Adrenal gland (tissue), 5 donors: ENCODE results near the gene TWNK.

Experiments
- CTCF ChIP-seq, 6 experiments: fragments of 450-650 bp in 4 of 6; fragments of 200-600 bp in 2 of 6; sonication (generic) in 1 of 6; IDR thresholded peaks; 1 replicate in 5 of 6; 2 replicates in 1 of 6; pipeline versions ENCODE4 v1.5.1 to v1.8.0; 2016 to 2021; ENCODE audit warnings: antibody characterized with exemption in 6 of 6, mild to moderate bottlenecking in 2 of 6, moderate library complexity in 1 of 6
- POLR2A ChIP-seq, 2 donors: fragments of 450-650 bp; IDR thresholded peaks; one replicate each; pipeline ENCODE4 v1.6.1; 2017; ENCODE audit warnings: antibody characterized with exemption in 2 of 2, mild to moderate bottlenecking in 2 of 2, moderate library complexity in 1 of 2
- donor health status: DM: no; HTN: no; CAD: no.

DNA sequence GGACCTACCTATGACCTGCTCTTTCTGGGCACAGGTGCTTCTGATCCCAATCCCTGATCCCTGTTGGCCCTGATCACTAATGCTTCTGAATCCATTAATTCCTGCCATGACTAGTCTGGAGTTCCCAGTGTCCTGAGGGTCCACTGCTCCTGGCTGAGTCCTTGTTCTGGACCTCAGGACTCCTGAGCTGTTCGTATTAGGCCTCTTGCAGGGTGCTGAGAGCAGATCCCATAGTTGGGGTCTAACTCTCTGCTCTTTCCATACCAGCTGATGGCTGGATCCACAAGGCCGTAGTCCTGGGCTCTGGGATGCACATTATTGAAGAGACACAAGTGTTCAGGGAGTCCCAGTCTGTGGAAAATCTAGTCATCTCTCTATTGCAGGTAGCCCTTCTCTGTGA lies 7.0 kb upstream of the TWNK start:
- no peak for TF ChIP-seq CTCF (IDR thresholded peaks at IDR 0.05)
- TF ChIP-seq POLR2A (IDR thresholded peaks at IDR 0.05) = no peak
